H4 (cell line): ENCODE data around the gene ANKRD44. TPM values are rescaled to one million over a fixed set of nuclear protein-coding genes. Genes with fewer than 3 reads are reported as not detected.
"Not testable (repeated sequence)": the region's sequence is repeated elsewhere in the genome, so short reads cannot be mapped to it uniquely, and the experiment has no call there.

Source experiments
- DNase-seq: peaks from one replicate; pipeline ENCODE4 v3.0.0-alpha.2; 2015; ENCODE audit warnings: low spot score
- total RNA-seq: library from RNA; depleted of rRNA; stranded (reverse); fragments of >200 nt; shearing (Covaris generic); gene quantifications from 2 replicates; pipeline ENCODE4 v1.2.3, GENCODE V29; 2014; rRNA removed

The ANKRD44 gene
- total RNA-seq, result 1.9 and 4.0 TPM in 2 replicates

DNA sequence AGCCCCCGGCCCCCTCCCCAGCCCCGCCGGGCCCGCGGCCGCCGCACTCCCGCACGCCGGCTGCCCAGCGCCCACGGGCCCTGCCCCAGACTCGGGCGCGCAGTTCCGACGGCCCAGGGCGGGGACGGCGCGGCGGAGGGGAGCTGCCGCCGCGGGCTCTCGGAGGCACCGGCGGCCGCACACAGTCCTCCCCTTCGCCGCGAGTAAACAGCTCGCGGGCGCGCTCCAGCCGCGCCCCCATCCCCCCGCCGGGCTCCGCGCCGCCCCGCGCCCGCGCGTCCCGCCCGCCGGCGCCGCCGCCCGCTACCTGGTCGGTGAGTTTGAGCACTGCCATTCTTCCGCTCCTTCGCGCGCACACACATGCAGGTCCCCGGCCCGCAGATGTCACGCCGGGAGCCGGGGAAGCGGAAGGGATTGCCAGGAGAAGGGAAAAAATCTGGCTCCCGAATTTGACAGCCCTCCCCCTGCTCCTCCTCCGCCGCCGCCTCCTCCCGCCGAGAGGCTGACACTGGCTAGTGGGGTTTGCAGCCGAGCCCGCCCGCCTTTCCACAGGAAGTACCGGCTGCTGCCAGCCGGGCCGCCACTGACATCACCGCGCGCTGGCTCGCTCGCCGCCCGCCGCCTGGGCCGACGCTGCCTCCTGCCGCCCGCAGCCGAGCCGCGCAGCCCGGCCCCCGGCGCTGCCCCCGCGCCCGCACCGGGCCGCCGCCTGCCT is at the start of gene ANKRD44:
ANKRD44 (minus strand) TSS at position 510 of the 715 bp plus-strand sequence; CDS start at position 334, 176 bp downstream.
- DNase-seq, result peak; percentile 75

DNA sequence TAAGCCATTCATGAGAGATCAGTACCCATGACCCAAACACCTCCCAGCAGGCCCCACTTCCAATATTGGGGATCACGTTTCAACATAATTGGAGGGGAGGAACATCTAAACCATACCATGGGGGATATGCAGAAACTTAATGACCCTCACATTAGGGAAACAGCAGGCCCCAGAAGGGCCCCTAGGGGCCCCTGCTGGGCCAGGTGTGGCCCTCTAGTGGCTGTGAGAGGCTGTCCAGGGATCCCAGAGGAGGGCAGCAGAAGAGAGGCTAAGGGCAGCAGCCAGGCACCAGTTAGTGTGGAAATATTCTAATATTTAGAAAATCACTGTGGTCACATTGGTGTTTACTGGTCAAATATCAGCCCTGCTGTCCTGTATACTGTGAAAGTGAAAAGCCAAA is 49.3 kb upstream of the ANKRD44 start:
- DNase-seq, result no peak

DNA sequence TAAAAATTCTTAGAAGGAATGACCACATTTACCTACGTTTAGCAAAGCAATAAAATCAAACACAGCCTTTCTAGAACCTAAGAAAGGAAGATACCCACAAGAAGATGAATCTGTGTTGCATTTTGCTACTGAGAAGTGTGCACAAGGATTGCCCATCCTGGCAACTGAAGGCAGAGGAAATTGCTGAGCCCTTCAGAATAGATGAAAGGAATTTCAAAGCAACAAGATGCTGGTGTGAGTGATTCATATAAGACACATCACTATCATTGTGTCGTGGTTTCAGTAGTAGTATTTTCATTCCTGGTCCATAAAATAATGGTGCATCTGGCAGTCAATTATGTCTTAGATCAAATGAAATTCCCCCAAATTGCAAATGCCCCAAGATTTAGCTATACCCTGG is 48.4 kb upstream of the ANKRD44 start:
- DNase-seq, result no peak

DNA sequence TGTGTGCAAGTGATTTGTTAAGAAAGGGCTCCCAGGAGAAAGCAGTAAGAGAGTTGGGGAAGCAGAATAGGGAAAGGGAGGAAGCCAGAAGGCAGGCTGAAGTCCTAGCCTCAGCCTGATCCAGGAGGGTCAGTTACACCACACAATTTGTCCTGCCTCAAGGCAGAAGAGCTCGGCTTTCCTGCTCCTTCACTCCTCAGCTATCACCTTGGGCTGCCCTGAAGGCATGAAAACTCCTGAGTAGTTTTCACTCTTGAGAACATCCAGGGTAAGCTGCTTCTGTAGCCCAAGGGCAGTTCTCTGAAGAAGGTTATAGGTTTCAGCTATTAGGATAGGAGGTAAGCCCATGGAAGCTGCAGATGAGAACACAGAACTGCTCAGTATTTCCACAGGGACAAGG is 47.4 kb upstream of the ANKRD44 start:
- no peak for DNase-seq

DNA sequence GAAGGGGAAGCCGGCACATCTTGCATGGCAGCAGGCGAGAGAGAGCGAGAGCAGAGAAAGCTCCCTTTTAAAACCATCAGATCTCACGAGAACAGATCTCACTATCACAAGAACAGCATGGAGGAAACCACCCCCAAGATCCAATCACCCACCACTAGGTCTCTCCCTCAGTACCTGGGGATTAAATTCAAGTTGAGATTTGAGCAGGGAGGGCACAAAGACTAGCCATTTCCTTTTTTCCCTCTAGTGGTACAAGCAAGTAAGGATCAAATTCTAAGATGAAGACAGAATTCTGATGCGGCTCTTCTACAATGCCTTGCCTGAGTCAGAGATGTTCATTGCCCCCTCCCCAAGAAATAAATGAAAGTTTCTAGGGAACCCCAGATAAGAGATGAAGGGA is 45.6 kb upstream of the ANKRD44 start:
- DNase-seq, result no peak

DNA sequence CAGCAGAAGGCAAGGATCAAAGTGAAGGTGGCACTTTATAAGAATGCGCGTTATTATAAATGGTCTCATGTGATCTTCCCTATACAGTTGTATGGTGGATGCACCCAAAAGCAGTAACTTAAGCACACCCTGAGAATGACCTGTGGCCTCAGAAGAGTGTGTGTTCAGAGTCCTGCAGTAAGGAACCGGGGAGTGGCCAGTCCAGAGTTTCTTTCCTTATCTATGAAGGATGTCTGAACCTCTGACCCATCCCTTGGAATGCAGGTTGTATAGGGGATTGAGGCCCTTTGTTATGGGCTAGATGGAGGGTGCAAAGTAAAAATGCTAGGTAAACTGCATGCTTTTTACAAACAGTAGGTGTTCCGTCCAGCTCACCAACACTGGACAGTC is 43.6 kb upstream of the ANKRD44 start:
- DNase-seq, result no peak

DNA sequence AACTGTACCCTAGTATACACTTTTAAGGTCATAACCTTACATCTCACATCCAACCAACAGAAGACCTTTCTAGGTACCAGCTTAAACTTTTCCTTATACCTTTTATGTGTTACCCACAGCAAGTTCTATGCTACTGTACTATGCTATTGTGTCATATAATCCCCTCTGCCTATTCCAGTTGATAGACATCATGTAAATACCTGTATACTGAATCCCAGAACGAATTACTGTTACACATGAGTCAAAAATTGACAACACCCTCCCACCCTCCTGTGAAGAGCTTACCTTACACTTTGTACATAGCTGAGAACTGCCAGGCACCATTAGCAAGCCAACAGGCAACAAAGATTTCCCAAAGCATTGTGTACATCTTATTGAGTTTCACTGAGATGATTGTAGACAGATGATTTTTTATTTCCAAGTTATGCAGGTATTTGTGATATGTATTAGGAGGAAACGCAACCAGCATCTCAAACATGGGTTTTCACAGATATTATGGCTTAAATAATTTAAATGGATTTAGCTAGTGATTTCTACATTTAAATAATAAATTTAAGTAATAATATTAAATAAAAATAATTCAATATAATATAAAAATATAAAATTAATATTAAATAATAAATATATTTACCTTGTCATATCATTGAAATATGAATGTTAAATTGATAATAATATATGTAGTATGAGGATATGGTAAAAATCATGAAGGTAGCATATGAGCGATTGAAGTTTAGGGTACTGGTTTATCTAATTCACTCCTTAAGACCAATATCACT is 43.0 kb upstream of the ANKRD44 start:
- DNase-seq, result no peak

DNA sequence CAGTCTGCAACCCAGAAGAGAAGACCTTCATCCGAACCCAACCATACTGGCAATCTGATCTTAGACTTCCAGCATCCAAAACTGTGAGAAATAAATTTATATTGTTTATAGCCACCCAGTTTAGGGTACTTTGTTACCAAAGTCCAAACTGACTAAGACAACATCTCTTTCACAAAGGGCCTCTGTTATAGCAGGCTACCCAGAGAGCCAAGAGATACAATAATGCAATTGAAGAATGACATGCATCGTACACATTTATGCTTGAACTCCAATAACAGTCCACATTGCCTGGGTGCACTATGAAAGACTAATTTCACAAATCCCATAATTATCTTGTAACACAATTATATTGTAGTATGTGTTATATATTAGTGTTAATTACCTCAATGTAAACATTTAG is 39.1 kb upstream of the ANKRD44 start:
- no peak for DNase-seq

DNA sequence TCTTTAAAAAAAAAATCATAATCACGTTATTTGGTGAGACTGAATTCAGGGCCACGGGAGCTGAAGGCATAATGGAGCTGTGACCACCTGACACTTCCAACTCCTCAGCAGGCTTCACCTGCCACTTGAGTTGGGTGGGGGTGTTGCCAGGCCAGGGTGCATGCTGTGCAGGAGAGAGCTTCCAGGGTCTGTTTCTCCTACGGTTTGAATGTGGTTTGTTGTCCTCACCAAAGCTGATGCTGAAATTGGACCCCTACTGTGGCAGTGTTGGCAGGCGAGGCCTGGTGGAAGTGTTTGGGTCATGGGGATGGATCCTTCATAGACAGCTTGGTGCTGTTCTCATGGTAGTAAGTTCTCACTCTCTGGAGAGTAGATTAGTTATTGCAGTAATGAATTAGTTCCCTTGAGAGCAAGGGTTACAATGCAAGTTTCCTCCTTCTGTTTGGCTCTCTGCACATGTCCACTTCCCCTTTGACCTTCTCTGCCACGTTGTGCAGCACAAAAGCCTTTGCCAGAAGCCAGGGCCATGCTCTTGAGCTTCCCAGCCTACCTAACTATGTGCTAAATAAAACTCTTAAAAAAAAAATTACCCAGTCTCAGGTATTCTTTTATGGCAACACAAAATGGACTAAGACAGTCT is 38.3 kb upstream of the ANKRD44 start:
- DNase-seq, result no peak

DNA sequence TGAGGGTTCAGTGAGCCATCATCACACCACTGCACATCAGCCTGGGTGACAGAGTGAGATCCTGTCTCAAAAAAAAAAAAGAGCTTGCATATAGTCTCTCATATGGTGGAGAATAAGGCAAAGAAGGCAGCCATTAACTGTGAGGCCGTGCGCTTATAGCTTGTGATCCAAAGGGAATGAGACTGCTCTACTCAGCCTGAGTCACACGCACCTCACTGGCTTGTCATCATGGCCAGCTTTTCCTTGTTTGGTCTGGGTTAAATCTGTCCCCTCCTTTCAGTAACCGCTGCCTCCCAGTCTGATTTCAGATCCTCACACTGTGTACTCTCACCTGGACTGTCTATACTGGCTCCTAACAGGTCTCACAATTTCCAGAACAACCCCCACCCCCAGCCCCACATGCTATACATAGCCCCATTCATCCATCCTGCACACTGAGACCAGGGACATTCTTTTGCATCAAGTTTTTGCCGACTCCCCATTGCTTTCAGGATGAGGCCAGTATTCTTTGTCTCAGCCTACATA is 35.3 kb upstream of the ANKRD44 start:
- no peak for DNase-seq

DNA sequence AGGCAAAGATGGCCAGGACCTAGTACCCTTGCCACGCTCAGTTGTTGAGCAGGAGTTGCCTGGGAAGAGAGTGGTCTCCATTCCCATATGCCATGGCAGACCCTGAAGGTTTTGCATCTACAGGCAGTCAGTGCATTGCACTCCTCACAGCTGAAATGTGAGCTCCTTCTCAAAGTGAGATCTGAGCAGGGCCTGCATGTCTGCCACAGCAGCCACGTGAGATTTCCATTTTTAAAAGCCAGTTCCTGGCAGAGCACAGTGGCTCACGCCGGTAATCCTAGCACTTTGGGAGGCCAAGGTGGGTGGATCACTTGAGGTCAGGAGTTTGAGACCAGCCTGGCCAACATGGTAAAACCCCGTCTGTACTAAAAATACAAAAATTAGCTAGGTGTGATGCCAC is 33.4 kb upstream of the ANKRD44 start:
- DNase-seq, result not testable (repeated sequence)

DNA sequence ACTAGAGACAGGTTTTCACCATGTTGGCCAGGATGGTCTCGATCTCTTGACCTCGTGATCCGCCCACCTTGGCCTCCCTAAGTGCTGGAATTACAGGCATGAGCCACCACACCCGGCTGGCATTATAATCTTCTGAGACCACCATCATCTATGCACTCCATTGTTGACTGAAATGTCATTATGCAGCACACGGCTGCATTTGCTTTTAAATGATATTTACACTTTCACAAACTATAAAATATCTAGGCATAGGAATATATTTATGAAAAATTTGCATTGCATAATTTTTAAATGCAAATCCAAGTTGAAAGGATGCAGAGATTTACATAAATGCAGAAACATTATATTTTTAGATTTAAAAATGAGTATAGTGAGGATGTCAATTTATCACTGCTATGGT is 30.0 kb upstream of the ANKRD44 start:
- no peak for DNase-seq

DNA sequence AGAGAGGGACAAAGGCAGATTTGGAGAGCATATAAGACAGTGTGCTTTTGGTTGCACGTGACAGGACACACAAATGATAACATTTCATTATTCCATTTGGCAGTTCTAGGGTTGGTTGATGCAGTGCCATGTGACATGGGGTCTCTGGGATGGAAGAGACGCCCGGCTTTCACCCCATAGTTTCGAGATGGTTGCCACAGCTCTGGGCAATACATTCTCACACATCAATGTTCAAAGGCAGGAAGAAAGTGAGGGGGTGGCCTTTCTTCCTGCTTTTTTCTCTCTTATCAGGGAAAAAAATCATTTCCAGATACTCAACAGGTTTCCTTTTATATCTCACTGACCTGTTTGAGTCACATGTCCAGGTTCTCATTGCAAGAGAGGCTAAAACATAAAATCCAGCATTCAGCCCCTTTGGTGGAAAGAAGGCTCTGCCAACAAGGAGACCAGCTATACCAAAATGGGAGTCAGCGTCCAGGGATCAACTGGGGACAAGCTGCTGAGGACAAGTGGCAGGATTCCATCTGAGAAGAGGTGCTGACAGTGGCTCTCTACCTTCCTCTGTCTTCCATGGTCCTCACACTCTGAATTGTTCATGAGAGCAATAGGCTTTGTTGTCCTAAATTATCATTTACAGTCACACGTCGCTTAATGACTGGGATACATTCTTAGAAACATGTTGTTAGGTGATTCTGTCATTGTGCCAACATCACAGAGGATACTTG is 29.1 kb upstream of the ANKRD44 start:
- no peak for DNase-seq

DNA sequence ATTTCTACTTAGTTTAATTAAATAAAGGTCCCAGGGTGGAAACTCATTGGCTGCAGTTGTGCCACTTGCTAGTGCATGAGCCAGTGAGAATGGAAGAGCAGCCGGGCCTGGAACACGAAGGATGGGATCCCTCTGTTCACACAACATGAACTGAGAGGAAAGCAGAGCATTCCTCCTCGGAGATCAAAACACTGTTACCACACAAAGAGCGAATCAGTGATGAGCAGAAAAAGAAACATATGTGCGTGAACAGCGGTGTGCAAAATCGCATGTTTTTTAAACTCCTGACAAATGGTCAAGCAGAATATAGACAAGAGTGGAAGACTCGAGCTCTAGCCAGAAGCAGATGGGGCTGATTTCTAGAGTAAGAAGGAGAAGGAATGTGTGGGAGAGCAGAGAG is 28.4 kb upstream of the ANKRD44 start:
- DNase-seq, result no peak

DNA sequence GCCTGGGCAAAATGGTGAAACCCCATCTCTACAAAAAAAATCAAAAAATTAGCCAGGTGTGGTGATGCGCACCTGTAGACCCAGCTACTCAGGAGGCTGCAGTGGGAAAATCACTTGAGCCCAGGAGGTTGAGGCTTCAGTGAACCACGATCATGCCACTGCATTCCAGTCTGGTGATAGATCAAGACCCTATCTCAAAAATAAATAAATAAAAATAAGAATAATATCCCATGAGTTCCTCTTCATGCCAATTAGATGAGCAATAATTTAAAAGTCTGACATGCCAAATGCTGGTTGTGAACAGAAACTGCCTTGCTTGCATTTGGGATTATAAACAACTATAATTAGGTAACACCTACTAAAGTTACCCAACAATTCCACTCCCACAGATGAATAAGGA is 22.1 kb upstream of the ANKRD44 start:
- no peak for DNase-seq

DNA sequence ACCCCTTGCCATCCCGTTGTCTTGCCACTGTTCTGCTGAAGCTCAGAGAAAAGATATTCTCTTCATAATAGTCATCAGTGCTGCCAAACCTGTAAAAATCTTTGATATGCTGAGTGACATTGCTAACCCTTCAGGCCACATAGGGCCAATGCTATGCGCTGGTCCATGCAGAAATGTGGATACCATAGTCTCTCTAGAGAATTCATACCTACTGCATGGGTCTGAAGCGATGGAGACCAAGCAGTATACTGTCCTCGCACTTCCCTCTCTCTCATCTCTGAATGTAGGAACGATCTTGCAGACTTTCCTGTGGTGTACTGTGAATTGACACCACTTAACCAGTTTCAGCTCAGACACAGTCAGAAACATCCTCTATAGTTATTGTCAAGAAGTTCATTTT is 17.9 kb upstream of the ANKRD44 start:
- no peak for DNase-seq

DNA sequence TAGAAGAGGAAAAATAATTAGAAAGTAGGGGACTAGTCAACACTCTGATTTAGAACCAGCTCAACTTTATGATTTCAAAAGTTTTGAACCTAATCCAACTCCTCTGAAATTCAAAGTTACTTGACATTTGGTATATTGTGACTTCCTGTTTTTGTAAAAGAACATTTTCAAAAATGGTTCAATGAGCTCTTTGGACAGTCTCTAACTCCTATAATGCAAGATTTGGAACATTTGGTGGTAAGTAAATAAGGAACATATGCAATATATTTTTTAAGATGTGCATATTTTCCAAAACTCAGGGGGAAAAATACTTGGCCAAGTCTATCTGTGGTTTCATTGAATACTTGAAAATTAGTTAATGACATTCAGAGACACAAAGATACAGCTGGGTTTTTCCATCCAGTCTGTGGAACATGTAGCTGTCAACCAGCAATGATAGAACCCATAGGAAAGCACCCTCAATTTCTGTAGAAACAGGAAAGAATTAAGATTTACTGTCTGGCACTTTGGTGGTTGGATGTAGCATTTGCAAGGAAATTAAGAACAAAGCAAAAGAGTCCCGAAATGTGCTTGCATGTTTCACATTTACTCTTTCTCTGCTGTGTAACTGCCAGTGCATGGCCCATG is 17.0 kb upstream of the ANKRD44 start:
- no peak for DNase-seq

DNA sequence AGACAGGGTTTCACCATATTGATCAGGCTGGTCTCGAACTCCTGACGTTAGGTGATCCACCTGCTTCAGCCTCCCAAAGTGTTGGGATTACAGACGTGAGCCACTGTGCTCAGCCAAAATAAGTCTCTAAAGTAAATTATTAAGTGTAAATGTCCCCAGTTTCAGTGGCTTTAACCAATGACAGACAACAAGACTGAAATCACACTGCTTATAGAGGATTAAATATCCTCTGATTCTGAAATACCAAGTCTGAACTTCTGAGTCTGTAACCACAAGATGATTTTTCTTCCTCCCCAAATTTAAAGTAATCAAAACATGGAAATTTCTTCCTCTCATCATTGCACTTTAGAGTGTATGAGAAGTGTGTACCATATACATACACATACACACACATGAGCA is 16.5 kb upstream of the ANKRD44 start:
- DNase-seq, result no peak

DNA sequence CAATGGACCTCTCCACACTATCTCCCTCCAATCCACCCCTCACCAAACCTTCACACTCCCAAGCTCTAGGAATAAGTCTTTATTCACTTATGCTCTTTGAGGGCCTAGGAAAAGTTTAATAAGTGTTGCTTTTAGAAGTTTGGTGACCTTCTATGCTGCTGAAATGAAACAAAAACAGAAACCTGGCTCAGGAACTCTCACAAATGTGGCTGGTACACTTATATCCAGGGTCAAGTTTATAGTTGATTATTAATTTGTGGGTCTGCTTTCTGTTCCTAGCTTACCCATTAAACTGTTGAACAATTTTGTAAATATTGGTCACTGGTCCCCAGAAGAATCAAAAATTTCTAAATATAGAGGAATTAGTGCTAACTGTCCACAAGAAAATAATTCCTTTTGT is 14.2 kb upstream of the ANKRD44 start:
- DNase-seq, result no peak

DNA sequence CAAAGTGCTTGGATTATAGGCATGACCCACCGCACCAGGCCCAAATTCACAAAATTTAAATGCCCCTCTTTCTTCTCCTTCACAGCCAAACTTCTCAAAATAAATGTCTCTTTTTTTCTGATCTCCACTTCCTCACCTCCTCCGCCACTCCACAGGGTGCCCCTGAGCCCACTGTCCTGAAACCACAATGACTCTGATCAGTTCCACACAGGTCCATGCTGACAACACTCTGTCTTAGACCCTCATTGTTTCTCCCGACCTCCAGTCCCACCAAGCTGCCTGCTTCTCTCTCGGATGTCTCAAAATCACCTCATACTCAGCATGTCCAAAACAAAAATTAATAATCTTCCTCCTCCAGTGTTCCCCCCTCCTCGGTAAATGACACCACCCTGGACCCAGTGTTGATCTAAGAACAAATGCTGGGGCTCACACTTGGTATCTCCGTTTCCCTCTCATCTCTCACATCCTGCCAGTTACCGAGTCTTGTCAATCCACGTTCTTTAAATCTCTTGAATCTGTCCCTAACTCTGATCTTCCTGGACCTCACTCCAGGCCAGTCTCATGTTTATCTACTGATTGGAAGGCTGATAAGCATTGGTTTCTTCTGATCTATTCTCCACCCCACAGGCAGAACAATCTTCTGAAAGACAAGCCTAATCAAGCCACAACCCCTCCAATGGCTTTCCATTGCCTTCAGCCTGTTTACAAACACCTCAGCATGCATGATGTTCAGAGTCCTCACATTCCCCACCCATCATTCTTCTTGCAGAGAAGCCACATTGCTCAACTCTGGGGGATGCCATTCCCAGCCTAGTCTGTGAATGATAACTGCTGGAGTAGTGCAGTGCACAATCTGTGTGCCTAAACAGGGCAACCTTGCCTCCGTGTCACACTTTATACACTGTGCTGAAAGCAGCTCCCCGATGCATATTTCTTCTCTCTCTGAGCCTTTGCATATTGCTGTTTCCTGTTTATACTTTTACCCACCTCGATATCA is 12.4 kb upstream of the ANKRD44 start:
- DNase-seq, result no peak
